Mesothelial cell of epicardium (in vitro differentiated cells): ENCODE results near the gene OBSCN. TPM values are rescaled to one million over a fixed set of nuclear protein-coding genes. Genes with fewer than 3 reads are reported as not detected.
A peak's percentile ranks its signal among the peaks of the same experiment; 100 is the strongest.

Experiments
- DNase-seq, 2 experiments: peaks; one replicate each; pipeline ENCODE4 v3.0.0; 2021; ENCODE audit warnings: low spot score in 2 of 2; ENCODE audit not compliant: unreplicated experiment in 2 of 2
- H3K27ac Mint-ChIP-seq: 2 replicates; pipeline ENCODE4 v1.8.0; 2021; ENCODE audit warnings: mixed read lengths
- H3K27me3 Mint-ChIP-seq: 2 replicates; pipeline ENCODE4 v1.8.0; 2021; ENCODE audit warnings: low read depth, mixed read lengths
- H3K36me3 Mint-ChIP-seq: 2 replicates; pipeline ENCODE4 v1.8.0; 2021; ENCODE audit warnings: mixed read lengths
- H3K4me1 Mint-ChIP-seq: 2 replicates; pipeline ENCODE4 v1.8.0; 2021; ENCODE audit warnings: mixed read lengths
- H3K4me3 Mint-ChIP-seq: 2 replicates; pipeline ENCODE4 v1.8.0; 2021; ENCODE audit warnings: mild to moderate bottlenecking, moderate library complexity, mixed read lengths
- H3K9me3 Mint-ChIP-seq: 2 replicates; pipeline ENCODE4 v1.8.0; 2021; ENCODE audit warnings: mixed read lengths
- total RNA-seq: library from RNA; stranded (reverse); gene quantifications from 3 replicates; pipeline ENCODE4 v1.2.1, GENCODE V29; 2021
- TF ChIP-seq, protein P1 (sequence below): fragments of 200-600 bp; sonication (generic); IDR thresholded peaks from one replicate; pipeline ENCODE4 v1.5.0; 2021; ENCODE audit warnings: antibody characterized with exemption; ENCODE audit not compliant: unreplicated experiment

The OBSCN gene
- total RNA-seq, 1 donor from 2014 or later, result 113 TPM

- DNase-seq, result no peak
- no peaks in the 10 kb centered on the region for H3K9me3 Mint-ChIP-seq
- TF ChIP-seq, protein P1, sequence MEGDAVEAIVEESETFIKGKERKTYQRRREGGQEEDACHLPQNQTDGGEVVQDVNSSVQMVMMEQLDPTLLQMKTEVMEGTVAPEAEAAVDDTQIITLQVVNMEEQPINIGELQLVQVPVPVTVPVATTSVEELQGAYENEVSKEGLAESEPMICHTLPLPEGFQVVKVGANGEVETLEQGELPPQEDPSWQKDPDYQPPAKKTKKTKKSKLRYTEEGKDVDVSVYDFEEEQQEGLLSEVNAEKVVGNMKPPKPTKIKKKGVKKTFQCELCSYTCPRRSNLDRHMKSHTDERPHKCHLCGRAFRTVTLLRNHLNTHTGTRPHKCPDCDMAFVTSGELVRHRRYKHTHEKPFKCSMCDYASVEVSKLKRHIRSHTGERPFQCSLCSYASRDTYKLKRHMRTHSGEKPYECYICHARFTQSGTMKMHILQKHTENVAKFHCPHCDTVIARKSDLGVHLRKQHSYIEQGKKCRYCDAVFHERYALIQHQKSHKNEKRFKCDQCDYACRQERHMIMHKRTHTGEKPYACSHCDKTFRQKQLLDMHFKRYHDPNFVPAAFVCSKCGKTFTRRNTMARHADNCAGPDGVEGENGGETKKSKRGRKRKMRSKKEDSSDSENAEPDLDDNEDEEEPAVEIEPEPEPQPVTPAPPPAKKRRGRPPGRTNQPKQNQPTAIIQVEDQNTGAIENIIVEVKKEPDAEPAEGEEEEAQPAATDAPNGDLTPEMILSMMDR, result no peak
- H3K27me3 Mint-ChIP-seq, result no peaks in the 10 kb centered on the region
- peaks cover 18% of the 10 kb centered on the region for H3K36me3 Mint-ChIP-seq
- H3K4me3 Mint-ChIP-seq, result no peak overlapping the region
- H3K27ac Mint-ChIP-seq, result no peak overlapping the region
- no peaks in the 10 kb centered on the region for H3K4me1 Mint-ChIP-seq
These were observed 111.0 kb downstream of the OBSCN start for GRCh38 chr1:228318823-228319241.

GRCh38 chr1:228319352-228320088 is 111.7 kb downstream of the OBSCN start:
- H3K27ac Mint-ChIP-seq, result no peak overlapping the region
- H3K36me3 Mint-ChIP-seq, result peaks cover 23% of the 10 kb centered on the region
- no peaks in the 10 kb centered on the region for H3K27me3 Mint-ChIP-seq
- TF ChIP-seq, protein P1, result no peak
- peaks cover 3% of the 10 kb centered on the region for H3K9me3 Mint-ChIP-seq
- no peak for DNase-seq
- no peaks in the 10 kb centered on the region for H3K4me1 Mint-ChIP-seq
- H3K4me3 Mint-ChIP-seq, result no peak overlapping the region

GRCh38 chr1:228320394-228320793 is 112.5 kb downstream of the OBSCN start:
- Mint-ChIP-seq H3K9me3 (peaks cover 10% of the 10 kb centered on the region), H3K4me3 (no peak overlapping the region), H3K27ac (no peak overlapping the region), H3K4me1 (no peaks in the 10 kb centered on the region), H3K36me3 (peaks cover 27% of the 10 kb centered on the region), H3K27me3 (no peaks in the 10 kb centered on the region)
- TF ChIP-seq, protein P1, result no peak
- no peak for DNase-seq

- DNase-seq, result peak in 1 of 2 experiments; percentile 20
- no peaks in the 10 kb centered on the region for H3K27me3 Mint-ChIP-seq
- H3K27ac Mint-ChIP-seq, result no peak overlapping the region
- no peaks in the 10 kb centered on the region for H3K4me1 Mint-ChIP-seq
- H3K36me3 Mint-ChIP-seq, result peaks cover 36% of the 10 kb centered on the region
- H3K9me3 Mint-ChIP-seq, result peaks cover 17% of the 10 kb centered on the region
- H3K4me3 Mint-ChIP-seq, result no peak overlapping the region
- TF ChIP-seq, protein P1, result no peak
These were observed 113.6 kb downstream of the OBSCN start for GRCh38 chr1:228321435-228321834.

DNA sequence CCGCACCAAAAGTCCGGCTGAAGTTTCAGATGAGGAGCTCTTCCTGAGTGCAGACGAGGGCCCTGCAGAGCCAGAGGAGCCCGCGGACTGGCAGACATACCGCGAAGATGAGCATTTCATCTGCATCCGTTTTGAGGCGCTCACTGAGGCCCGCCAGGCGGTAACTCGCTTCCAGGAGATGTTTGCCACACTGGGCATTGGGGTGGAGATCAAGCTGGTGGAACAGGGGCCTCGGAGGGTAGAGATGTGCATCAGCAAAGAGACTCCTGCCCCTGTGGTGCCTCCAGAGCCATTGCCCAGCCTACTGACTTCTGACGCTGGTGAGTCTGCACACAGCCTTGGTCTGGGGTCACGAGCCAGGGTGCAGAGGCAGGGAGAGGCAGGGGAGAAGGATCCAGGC is 114.1 kb downstream of the OBSCN start:
- Mint-ChIP-seq H3K27me3 (no peaks in the 10 kb centered on the region), H3K36me3 (peaks cover 37% of the 10 kb centered on the region), H3K4me1 (no peaks in the 10 kb centered on the region), H3K9me3 (peaks cover 17% of the 10 kb centered on the region), H3K27ac (no peak overlapping the region), H3K4me3 (no peak overlapping the region)
- TF ChIP-seq, protein P1, result no peak
- DNase-seq, result peak in 1 of 2 experiments; percentile 29

- DNase-seq, result peak in 1 of 2 experiments; percentile 19
- Mint-ChIP-seq H3K27me3 (no peaks in the 10 kb centered on the region), H3K4me3 (no peak overlapping the region), H3K9me3 (peaks cover 17% of the 10 kb centered on the region), H3K27ac (no peak overlapping the region), H3K4me1 (no peaks in the 10 kb centered on the region), H3K36me3 (peaks cover 48% of the 10 kb centered on the region)
- TF ChIP-seq, protein P1, result no peak
These were observed 115.6 kb downstream of the OBSCN start for GRCh38 chr1:228323401-228323800.
